ENCODE results near the gene SYT1. TPM values are rescaled to one million over a fixed set of nuclear protein-coding genes. Genes with fewer than 3 reads are reported as not detected.

SYT1 gene
- total and polyA plus RNA-seq, 4 donors: 0.53 to 0.84 (median 0.64) TPM

GRCh38 chr12:79082595-79082994 lies 218.0 kb downstream of the SYT1 start:
- DNase-seq (ENCODE audit: low spot score): no peak
- no peak overlapping the region for H3K9ac ChIP-seq (ENCODE audit: low read depth in 1 of 2, low read length in 2 of 2)
- H3K27me3 ChIP-seq (ENCODE audit: control insufficient read depth in 4 of 4, insufficient read depth in 4 of 4, low read length in 3 of 4): no peaks in the 10 kb centered on the region
- 80% methylated on average over 1 of the region's 1 CpG for WGBS
- no peaks in the 10 kb centered on the region for H3K4me1 ChIP-seq (ENCODE audit: control insufficient read depth in 4 of 4, insufficient read depth in 4 of 4, low read length in 3 of 4)
- H3K4me3 ChIP-seq (ENCODE audit: low read depth in 1 of 3, low read length in 3 of 3): no peak overlapping the region
- H3K9me3 ChIP-seq (ENCODE audit: control insufficient read depth in 4 of 4, low read length in 3 of 4): no peaks in the 10 kb centered on the region
- no peak overlapping the region for H3K27ac ChIP-seq (ENCODE audit: low read depth in 1 of 2, low read length in 2 of 2)
- no peaks in the 10 kb centered on the region for H3K36me3 ChIP-seq (ENCODE audit: control insufficient read depth in 4 of 4, insufficient read depth in 3 of 4, low read depth in 1 of 4, low read length in 3 of 4)
- TF ChIP-seq FOXA1 (IDR thresholded peaks at IDR 0.05) (no peak), JUND (IDR thresholded peaks at IDR 0.05) (no peak), HNF4G (IDR thresholded peaks at IDR 0.05) (no peak), FOXA2 (IDR thresholded peaks at IDR 0.05) (no peak), TAF1 (conservative IDR thresholded peaks at IDR 0.05) (no peak), RXRA (IDR thresholded peaks at IDR 0.05) (no peak), RAD21 (IDR thresholded peaks at IDR 0.05) (no peak), SP1 (IDR thresholded peaks at IDR 0.05) (no peak), GABPA (IDR thresholded peaks at IDR 0.05 in 1 of 2, conservative IDR thresholded peaks at IDR 0.05 in 1 of 2) (no peak), NR2F2 (IDR thresholded peaks at IDR 0.05) (no peak), HNF4A (conservative IDR thresholded peaks at IDR 0.05) (no peak), ATF3 (IDR thresholded peaks at IDR 0.05) (no peak), EGR1 (IDR thresholded peaks at IDR 0.05; ENCODE audit: low read depth in 2 of 2) (no peak)
- TF ChIP-seq, protein P1, sequence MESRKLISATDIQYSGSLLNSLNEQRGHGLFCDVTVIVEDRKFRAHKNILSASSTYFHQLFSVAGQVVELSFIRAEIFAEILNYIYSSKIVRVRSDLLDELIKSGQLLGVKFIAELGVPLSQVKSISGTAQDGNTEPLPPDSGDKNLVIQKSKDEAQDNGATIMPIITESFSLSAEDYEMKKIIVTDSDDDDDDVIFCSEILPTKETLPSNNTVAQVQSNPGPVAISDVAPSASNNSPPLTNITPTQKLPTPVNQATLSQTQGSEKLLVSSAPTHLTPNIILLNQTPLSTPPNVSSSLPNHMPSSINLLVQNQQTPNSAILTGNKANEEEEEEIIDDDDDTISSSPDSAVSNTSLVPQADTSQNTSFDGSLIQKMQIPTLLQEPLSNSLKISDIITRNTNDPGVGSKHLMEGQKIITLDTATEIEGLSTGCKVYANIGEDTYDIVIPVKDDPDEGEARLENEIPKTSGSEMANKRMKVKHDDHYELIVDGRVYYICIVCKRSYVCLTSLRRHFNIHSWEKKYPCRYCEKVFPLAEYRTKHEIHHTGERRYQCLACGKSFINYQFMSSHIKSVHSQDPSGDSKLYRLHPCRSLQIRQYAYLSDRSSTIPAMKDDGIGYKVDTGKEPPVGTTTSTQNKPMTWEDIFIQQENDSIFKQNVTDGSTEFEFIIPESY (IDR thresholded peaks at IDR 0.05): no peak
- TF ChIP-seq, protein P2, sequence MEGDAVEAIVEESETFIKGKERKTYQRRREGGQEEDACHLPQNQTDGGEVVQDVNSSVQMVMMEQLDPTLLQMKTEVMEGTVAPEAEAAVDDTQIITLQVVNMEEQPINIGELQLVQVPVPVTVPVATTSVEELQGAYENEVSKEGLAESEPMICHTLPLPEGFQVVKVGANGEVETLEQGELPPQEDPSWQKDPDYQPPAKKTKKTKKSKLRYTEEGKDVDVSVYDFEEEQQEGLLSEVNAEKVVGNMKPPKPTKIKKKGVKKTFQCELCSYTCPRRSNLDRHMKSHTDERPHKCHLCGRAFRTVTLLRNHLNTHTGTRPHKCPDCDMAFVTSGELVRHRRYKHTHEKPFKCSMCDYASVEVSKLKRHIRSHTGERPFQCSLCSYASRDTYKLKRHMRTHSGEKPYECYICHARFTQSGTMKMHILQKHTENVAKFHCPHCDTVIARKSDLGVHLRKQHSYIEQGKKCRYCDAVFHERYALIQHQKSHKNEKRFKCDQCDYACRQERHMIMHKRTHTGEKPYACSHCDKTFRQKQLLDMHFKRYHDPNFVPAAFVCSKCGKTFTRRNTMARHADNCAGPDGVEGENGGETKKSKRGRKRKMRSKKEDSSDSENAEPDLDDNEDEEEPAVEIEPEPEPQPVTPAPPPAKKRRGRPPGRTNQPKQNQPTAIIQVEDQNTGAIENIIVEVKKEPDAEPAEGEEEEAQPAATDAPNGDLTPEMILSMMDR (IDR thresholded peaks at IDR 0.05; ENCODE audit: low read depth, low read length, missing input control): no peak
- TF ChIP-seq, protein P3, sequence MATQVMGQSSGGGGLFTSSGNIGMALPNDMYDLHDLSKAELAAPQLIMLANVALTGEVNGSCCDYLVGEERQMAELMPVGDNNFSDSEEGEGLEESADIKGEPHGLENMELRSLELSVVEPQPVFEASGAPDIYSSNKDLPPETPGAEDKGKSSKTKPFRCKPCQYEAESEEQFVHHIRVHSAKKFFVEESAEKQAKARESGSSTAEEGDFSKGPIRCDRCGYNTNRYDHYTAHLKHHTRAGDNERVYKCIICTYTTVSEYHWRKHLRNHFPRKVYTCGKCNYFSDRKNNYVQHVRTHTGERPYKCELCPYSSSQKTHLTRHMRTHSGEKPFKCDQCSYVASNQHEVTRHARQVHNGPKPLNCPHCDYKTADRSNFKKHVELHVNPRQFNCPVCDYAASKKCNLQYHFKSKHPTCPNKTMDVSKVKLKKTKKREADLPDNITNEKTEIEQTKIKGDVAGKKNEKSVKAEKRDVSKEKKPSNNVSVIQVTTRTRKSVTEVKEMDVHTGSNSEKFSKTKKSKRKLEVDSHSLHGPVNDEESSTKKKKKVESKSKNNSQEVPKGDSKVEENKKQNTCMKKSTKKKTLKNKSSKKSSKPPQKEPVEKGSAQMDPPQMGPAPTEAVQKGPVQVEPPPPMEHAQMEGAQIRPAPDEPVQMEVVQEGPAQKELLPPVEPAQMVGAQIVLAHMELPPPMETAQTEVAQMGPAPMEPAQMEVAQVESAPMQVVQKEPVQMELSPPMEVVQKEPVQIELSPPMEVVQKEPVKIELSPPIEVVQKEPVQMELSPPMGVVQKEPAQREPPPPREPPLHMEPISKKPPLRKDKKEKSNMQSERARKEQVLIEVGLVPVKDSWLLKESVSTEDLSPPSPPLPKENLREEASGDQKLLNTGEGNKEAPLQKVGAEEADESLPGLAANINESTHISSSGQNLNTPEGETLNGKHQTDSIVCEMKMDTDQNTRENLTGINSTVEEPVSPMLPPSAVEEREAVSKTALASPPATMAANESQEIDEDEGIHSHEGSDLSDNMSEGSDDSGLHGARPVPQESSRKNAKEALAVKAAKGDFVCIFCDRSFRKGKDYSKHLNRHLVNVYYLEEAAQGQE (IDR thresholded peaks at IDR 0.05): no peak

DNA sequence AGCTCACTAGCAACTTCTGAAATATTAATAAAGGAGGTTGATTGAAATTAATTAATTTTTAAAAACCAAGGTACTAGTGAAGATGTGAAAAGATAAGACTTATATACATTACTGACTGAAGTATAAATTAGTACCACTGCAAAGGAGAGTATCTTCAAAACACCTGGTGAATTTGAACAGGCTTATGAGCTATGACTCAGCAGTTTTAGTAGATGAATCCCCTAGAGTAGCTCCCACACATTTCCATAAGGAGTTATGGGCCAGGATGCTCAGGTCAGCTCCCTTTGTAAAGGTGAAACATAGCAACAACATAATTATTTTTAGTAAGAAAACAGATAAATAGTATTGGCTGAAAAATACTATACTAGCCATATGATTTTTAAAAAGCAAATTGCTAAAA lies 218.6 kb downstream of the SYT1 start:
- Histone ChIP-seq H3K36me3 (ENCODE audit: control insufficient read depth in 4 of 4, insufficient read depth in 3 of 4, low read depth in 1 of 4, low read length in 3 of 4) (no peaks in the 10 kb centered on the region), H3K27ac (ENCODE audit: low read depth in 1 of 2, low read length in 2 of 2) (no peak overlapping the region), H3K4me1 (ENCODE audit: control insufficient read depth in 4 of 4, insufficient read depth in 4 of 4, low read length in 3 of 4) (no peaks in the 10 kb centered on the region), H3K9me3 (ENCODE audit: control insufficient read depth in 4 of 4, low read length in 3 of 4) (no peaks in the 10 kb centered on the region), H3K4me3 (ENCODE audit: low read depth in 1 of 3, low read length in 3 of 3) (no peak overlapping the region), H3K9ac (ENCODE audit: low read depth in 1 of 2, low read length in 2 of 2) (no peak overlapping the region), H3K27me3 (ENCODE audit: control insufficient read depth in 4 of 4, insufficient read depth in 4 of 4, low read length in 3 of 4) (no peaks in the 10 kb centered on the region)
- DNase-seq (ENCODE audit: low spot score): no peak
- TF ChIP-seq HNF4A (conservative IDR thresholded peaks at IDR 0.05) (no peak), JUND (IDR thresholded peaks at IDR 0.05) (no peak), FOXA2 (IDR thresholded peaks at IDR 0.05) (no peak), FOXA1 (IDR thresholded peaks at IDR 0.05) (no peak), EGR1 (IDR thresholded peaks at IDR 0.05; ENCODE audit: low read depth in 2 of 2) (no peak), GABPA (IDR thresholded peaks at IDR 0.05 in 1 of 2, conservative IDR thresholded peaks at IDR 0.05 in 1 of 2) (no peak), HNF4G (IDR thresholded peaks at IDR 0.05) (no peak), RAD21 (IDR thresholded peaks at IDR 0.05) (no peak), NR2F2 (IDR thresholded peaks at IDR 0.05) (no peak), ATF3 (IDR thresholded peaks at IDR 0.05) (no peak), TAF1 (conservative IDR thresholded peaks at IDR 0.05) (no peak), SP1 (IDR thresholded peaks at IDR 0.05) (no peak), RXRA (IDR thresholded peaks at IDR 0.05) (no peak)
- TF ChIP-seq, protein P3 (IDR thresholded peaks at IDR 0.05): no peak
- TF ChIP-seq, protein P4, sequence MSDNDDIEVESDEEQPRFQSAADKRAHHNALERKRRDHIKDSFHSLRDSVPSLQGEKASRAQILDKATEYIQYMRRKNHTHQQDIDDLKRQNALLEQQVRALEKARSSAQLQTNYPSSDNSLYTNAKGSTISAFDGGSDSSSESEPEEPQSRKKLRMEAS (IDR thresholded peaks at IDR 0.05): no peak

Data from liver (tissue), 9 donors.